HPDE6-E6E7 (cell line): ENCODE results near the gene ANKRD45.
"Not testable (repeated sequence)": the region's sequence is repeated elsewhere in the genome, so short reads cannot be mapped to it uniquely, and the experiment has no call there.

Experiments
- DNase-seq: peaks from one replicate; pipeline ENCODE4 v3.0.0; 2011; ENCODE audit warnings: missing footprints; ENCODE audit errors: extremely low spot score

Gene ANKRD45

GRCh38 chr1:173572201-173572873 is 97.3 kb downstream of the ANKRD45 start:
- DNase-seq: no peak

GRCh38 chr1:173570370-173571007 is 99.2 kb downstream of the ANKRD45 start:
- DNase-seq: no peak

- DNase-seq: no peak
Observed at GRCh38 chr1:173568483-173568882, 101.2 kb downstream of the ANKRD45 start.

GRCh38 chr1:173563846-173564245 is 105.8 kb downstream of the ANKRD45 start:
- DNase-seq: not testable (repeated sequence)

GRCh38 chr1:173562813-173563212 is 106.8 kb downstream of the ANKRD45 start:
- DNase-seq: no peak

- no peak for DNase-seq
Observed at GRCh38 chr1:173561263-173561662, 108.4 kb downstream of the ANKRD45 start.

GRCh38 chr1:173560285-173560880 is 109.3 kb downstream of the ANKRD45 start:
- DNase-seq: no peak
